T-helper 1 cell treated with Interleukin-12 subunit alpha and Interleukin-12 subunit beta and Interleukin-4 antibody, amounts not matched to agents 30 ng/mL and 1 ng/mL, for 36 hours (primary cell): ENCODE data around the gene BEST3. TPM values are rescaled to one million over a fixed set of nuclear protein-coding genes. Genes with fewer than 3 reads are reported as not detected.
"Not testable (repeated sequence)": the region's sequence is repeated elsewhere in the genome, so short reads cannot be mapped to it uniquely, and the experiment has no call there.

ENCODE experiments used
- intact Hi-C: fragments of 100-400 bp; cut with micrococcal nuclease; formaldehyde crosslinking; loops from one replicate; pipeline ENCODE4 v1.15.1; 2024
- total RNA-seq: library from RNA; stranded (reverse); gene quantifications from 2 replicates; pipeline ENCODE4 v1.2.3, GENCODE V29; 2022

Gene BEST3
- total RNA-seq, 1 donor from 2014 or later = not detected

DNA sequence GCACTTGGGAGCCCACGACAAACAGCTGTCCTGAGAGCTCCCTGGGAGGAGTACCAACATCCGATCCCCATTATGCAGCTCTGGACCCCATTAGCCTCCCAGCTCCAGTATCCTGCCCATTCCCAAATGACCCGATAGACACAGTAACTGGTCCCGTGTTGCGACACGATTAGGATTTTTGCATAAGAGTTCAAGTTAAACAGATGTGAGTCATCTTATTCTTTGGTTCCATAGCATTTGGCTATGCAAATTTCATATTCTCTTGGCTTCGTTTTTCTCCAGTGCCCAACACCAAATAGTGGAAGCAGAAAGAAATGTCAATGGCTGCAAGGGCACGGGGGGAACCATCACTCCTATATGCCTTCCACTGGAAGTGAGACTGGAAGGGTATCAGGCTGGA lies 45.4 kb downstream of the BEST3 start:
- intact Hi-C loops = no loop called here

DNA sequence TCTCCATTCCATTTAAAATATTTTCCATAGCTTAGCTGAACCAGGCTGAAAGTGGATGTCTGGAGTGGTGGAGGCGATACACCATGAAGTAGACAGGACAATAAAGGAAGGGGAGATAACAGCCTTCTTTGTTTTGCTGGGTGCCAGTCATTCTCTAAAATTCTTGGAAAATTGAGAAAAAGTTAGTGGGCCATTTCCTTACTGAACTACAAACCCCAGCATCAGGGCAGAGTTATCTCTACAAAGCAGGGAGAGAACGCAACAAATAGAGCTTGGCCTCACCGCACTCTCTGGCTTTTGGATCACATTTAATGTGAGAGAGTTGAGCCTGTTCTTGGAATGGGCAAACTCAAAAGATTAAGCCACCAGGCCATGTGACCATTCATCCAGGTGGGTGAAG lies 47.2 kb downstream of the BEST3 start:
- intact Hi-C loops = no loop called here

DNA sequence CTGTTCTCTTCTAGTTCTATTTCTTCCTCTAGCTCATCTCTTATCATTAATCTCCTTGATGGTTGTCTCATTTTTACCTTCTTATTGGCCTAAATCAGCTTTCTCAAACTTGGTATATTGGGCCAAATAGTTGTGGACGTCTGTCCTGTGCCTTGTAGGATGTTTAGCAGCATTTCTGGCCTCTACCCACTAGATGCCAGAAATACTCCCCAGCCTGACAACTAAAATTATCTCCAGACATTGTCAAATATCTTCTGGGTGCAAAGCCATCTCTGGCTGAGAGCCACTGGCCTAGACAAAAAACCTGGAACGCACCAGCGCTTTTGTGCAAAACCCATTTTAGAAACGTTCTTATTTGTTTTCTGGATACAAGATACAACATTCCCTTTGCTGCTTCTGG lies 49.6 kb downstream of the BEST3 start:
- intact Hi-C loops = no loop called here

DNA sequence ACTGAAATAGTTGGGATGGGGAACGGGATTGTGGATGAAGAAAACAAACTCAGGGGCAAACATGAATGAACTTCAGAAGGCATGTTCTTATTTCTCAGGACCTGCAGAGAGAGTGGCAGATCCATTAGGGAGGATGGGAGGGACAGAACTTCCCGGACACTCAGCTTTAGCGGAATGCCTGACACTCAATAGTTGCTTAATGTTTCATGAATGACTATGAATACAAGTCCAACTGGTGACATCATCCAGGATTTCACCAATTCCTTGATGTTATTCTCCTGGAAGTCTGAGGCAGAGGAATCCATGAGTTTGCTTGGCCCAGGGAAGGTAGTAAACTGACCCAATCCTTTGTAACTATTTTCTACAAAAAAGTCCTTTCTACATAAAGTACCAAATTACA lies 50.6 kb downstream of the BEST3 start:
- intact Hi-C loops = no loop called here

DNA sequence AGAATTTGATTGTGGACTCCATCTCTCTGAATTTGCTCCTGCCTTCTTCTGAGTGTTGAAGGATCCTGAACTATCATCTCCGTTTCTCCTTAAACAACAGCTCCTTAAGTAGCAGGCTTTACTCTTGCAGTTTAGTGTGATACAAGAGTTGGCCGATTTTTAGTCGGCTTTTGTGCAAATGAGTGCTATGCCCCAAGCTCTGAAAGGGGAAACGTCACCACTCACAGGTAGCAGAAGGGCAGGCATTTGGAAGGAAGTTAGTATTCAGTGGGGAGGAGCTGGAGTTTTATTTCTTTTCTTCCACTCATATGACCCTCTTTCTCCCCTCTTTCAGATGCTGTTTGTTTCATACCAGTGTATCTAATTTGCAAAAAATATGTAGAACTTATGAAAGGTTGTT lies 51.9 kb downstream of the BEST3 start:
- intact Hi-C loops = no loop called here

DNA sequence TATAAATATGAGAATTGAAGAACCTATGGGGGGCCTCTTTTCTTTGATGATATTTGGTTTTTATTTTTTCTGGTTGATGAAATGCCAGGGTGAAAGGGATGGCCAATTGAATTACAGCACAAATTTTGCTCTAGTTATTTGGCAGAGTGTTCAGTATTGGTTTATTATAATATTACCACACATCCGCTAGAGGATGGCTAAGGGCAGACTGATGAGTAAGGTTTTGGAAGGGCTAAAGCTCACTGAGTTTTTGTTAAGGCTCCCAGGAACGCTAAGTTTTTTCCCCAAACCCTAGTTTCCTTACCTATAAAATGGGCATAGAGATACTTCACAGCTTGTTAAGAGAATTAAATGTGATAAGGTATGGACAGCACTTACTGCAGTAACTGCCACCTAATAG lies 54.1 kb downstream of the BEST3 start:
- intact Hi-C loops = no loop called here

DNA sequence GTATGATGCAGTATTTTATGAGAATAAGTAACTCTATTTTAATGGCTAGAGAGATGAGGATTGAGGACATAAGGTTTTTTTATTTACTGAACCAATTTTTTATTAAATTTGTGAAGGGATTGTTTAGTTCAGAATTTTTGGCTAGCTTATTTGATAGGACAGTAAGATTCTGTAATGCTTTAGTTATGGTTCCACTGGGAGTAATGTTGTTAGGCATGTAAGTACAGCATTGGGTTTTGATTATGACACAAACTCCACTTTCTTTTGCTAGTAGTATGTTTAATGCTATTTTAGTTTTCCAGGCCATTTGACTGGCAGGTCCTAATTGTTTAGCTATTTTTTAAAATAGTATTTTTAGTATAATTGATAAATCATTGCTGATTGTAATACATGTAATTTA lies 54.6 kb downstream of the BEST3 start:
- intact Hi-C loops = no loop called here

DNA sequence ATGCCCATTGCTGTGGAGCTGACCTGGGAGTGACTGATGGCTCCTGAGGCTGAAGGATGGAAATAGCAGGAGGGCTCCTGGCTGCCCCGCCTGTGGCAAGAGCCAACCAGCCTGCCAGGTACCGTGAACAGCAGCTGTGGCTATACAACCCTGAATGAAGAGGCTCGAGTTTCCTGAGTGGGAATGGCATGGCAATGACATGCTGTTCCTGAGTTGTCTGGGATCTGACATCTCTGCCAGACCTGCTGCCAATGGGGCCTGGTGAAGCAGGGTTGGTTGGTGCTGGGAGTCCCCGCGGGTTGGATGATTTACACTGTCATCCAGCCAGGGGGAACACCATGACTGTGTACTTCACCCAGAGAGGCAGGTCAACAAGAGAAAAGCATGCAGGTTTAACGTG lies 56.6 kb downstream of the BEST3 start:
- intact Hi-C loops = no loop called here

DNA sequence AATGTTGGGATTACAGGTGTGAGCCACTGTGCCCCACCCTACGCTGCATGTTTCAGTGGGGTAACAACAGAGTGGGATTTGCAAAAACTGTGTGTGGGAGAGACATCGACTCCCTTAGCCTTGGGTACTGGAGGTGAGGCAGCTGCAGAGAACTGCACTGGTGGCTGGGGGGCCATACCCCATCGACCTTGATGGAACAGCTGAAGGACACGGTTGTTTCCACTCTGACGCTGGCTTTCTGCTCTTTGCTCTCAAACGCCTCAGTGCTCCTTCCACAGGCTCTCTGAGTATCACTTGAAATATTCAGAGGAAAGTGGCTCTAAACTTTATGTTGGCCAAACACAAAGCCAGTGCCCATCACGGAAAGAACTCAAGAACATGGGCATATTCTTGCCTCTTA lies 57.6 kb downstream of the BEST3 start:
- intact Hi-C loops = no loop called here

DNA sequence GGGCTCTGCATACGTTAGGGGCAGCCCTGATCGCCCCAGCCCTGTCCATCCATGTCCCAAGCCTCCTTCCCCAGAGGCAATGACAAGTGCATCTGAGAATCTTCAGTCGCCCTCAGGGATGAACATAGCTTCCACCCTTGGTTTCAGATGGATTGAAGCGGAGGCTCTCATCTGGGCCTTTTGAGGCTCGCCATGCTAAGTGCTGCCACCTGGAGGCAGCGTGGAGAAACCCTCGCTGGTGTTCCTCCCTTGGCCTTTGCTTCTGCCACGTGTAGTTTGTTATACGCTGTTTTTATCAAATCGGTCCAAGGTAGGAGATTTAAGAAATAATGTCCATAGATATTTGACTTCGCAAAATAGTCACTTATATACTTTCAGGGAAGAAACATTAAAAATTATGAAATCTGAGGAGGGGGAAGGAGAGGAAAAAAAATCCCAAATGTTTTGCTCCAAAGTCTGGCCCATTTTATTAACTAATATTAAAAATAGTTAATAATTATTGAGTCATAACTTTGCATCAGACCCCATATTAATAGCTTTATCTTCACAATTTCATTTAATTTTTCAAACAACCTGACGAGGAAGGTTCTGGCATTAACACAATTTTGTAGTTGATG lies 59.6 kb downstream of the BEST3 start:
- intact Hi-C loops = loop anchor here (1.0 kb wide), 6 partner anchors 54 to 485 kb away; partner anchors contain the start of gene CCT2

DNA sequence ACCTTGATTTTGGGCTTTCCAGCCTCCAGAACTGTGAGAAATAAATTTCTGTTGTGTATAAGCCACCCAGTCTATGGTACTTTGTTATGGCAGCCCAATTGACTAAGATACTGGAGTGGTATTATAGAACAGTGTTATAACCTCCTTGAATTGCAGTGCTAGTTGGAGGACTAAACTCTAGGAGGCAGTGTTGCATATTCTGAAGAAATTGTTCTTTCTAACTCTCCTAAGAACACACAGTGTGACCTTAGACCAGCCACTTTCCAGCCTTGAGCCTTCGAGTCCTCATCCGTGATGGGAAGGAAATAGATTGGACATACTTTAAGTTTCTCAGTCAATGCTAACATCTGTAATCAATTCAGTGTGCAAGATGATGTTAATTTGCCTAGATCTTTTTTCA lies 66.0 kb downstream of the BEST3 start:
- intact Hi-C loops = no loop called here

DNA sequence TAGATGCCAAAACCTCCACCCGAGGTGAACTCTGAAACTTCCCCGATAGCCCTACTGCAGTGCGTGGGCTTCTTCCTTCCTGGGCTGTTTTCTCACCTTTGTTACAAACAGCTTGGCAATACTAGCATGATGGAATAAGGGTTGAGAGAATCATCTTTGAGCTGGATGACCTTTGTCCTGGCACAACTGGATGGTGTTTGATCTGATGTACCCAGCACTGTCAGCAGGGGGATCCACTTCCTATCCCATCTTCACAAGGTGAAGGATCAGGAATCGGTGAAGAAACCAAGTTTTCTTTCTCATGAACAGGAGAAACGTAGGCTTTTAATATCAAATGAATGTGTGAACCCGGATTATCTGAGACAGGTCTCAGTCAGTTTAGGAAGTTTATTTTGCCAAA lies 68.9 kb downstream of the BEST3 start:
- intact Hi-C loops = loop anchor here (1.0 kb wide), 1 partner anchor 347 kb away; no protein-coding TSS in a partner anchor

DNA sequence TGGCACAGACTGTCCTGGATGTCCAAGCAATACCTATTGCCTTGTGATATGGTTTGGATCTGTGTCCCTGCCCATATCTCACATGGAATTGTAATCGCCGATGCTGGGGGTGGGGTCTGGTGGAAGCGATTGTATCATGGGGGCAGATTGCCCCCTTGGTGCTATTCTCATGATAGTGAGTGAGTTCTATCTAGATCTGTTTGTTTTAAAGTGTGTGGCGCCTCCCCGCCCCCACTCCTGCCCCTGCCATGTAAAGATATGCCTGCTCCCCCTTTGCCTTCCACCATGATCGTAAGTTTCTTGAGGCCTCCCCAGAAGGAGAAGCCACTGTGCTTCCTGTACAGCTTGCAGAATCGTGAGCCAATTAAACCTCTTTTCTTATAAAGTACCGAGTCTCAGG lies 71.6 kb downstream of the BEST3 start:
- intact Hi-C loops = no loop called here

DNA sequence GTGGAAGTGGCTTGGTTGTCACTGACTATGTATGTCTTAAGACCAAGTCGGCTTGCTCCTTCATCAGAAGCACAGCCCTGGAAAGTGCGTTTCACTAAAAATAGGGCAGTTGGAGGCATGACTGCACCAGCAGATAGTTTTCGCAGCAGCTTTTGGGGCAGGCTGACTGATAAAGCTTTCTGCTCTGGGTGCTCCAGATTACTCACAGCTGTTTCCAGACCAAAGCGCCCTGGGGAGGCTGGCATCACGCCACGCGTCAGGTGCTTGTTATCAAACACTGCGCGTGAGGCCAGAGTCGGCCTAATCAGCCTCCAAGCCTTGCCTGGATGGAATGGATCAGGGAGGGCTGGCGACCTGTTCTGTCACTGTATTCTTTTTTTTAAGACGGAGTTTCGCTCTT lies 75.1 kb downstream of the BEST3 start:
- intact Hi-C loops = no loop called here

DNA sequence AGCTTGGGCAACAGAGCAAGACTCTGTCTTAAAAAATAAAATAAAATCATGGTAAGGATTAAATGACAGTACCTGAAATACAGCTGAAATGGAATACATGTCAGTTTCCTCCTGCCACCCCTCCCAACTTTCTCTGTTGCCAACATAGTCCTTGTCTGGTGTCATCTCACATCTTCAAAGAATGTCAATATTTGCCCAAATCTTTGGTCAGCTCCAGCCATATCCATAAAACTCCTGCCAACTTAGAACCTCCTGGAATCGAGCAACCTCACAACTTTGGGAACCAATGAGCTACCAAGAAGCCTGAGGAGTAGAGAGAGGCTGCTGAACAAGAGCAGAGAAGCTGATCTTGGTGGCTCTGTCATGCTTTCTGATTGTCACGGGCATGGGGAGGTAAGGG lies 77.6 kb downstream of the BEST3 start:
- intact Hi-C loops = no loop called here

DNA sequence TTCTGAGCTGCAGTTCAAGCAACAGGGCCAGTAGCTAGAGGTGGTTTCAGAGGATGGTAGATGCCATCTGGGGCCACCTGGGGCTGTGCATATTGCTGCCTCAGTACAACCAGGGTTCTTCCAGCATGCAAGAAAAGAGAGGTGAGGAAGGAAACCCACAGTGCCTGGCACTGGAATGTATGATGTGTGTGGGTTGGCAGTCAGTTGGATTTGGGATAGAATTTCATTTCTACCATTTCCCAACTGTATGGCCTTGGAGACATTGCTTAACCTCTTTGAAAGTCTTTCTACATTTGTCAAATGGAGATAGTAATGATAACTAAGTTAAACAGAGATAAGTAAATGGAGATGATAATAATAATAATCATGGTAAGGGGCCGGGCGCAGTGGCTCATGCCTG lies 78.2 kb downstream of the BEST3 start:
- intact Hi-C loops = no loop called here

DNA sequence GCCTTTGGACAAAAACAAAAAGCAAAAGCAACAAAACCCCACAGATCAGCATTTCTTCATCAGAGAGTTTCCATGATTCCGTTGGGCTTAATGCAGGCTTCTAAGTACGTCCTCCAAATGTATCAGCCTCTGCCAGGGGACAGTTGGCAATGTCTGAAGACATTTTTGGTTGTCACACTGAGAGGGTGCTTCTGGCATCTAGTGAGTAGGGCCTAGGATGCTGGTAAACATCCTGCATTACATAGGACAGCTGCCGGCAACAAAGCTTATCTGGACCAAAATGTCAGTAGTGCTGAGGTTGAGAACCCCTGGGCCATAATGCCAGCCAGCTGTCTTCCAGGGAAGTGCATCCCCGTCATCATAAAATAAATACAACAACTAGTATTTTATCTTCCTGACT lies 79.0 kb downstream of the BEST3 start:
- intact Hi-C loops = no loop called here

DNA sequence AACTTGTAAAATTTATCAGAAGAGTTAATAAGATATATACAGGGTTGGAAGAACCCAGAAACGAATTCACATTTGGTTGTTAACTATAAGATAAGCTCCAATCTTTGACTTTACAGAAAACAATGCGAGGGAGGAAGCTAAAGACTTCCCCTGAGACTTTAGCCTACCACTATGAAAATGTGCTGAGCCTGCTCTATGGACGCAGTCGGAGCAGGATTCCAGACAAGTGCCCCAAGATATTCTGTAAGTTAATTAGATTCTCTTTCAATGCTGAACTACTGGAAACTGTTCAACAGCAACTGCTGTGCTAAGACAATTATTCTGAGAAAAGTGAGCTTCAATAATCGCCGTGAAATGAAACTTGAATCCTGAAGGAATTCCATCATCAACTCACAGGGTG lies 80.1 kb downstream of the BEST3 start:
- intact Hi-C loops = no loop called here

DNA sequence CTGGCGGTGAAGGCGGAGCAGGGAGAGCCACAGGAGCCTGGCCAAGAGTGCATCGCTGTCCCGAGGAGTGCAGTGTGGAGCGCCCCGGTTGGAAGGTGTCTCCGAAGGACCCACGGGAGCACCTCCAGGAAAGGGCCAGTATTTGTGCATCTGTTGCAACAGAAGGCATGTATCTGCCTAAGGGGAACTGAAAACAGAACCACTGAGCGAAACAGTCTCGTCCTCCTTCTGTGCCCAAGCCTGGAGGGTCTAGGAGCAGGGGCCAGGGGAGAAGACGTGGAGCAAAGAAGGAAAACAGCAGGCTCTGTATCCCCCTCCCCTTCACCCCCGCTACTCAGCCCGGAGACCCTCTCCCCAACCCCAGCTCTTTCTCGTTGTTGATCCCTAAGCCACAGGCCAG lies 83.1 kb downstream of the BEST3 start:
- intact Hi-C loops = no loop called here

DNA sequence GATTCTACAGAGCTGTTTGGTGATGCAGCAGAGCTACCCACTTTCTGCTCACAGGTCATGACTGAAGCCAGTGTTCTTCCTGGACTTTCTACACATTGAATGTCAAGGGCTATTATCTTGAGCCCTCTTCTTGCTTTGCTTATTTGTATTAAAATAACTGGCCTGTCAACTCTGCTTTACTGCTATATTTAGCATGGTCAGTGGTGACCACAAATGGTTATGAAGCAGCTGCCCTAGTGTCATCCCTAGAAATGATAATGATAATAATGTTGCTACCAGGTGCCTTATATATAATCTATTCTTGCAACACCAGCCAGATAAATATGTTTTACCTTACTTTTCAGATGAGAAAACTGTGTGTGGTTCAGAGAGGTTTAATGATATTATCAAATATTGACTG lies 85.8 kb downstream of the BEST3 start:
- intact Hi-C loops = no loop called here

DNA sequence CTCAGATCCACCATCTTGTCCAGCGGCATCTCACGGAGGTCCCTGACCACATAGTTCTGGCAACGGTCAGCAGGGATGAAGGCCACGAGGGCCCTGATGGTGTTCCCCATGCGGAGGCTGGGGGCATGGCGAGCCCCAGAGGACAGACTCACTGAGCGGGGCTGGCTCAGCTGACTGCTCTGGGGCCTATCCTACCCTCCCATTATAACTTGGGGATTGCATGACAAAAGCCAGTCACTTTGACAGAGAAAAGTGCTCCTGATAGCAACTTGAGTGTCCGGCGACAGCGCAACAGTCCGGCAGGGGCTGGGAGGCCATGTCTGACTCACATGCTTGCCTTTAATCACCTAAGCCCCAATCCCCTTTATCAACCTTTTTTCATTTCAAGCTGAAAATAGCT lies 88.4 kb downstream of the BEST3 start, which contains the start of gene LRRC10:
Gene LRRC10 (minus strand): TSS at position 179 of the 400 bp plus-strand sequence. CDS start 69 bp downstream, at position 110.
- intact Hi-C loops = no loop called here

DNA sequence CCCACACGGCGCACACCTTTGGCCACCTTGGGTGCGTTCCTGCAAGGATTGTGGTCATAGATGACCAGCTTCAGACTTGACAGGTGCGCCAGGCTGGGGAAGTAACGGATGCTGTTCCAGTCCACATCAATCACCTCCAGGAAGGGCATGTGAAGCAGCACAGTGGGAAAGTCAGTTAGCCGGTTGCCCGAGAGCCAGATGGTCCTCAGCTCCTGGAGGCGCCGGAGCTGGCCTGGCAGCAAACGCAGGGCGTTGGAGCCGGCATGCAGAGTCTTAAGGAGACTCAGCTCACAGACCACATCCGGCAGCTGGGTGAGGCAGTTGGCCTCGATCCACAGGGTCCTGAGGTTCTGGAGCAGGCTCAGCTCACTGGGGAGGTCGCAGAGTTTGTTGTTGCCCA lies 89.0 kb downstream of the BEST3 start:
- intact Hi-C loops = no loop called here

DNA sequence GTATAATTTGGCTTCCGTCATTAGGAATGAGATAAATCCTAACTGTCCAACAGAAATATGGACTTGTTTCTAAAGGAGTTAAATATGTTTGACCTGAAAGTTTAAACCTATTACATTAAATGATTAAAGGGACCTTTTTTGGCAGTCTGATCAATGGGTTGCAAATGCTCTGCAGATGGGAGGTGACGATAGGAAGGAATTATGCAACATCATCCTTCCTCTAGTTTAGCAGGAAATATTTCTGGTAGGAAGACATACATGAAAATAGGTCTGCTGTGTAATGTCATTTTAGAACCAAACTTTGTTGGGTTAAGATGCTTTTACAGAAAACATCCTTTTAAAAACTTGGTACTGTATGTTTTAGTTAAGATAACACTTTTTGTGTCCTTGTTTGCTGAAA lies 91.0 kb downstream of the BEST3 start:
- intact Hi-C loops = no loop called here

DNA sequence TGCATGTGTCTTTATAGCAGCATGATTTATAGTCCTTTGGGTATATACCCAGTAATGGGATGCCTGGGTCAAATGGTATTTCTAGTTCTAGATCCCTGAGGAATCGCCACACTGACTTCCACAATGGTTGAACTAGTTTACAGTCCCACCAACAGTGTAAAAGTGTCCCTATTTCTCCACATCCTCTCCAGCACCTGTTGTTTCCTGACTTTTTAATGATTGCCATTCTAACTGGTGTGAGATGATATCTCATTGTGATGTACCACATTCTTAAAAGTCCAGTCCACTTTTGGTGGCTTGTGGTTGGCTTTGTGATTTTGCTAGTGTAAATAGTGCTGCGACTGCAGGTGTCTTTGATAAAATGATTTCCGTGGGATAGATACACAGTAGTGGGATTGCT lies 94.8 kb downstream of the BEST3 start:
- intact Hi-C loops = not testable (repeated sequence)
